Hematopoietic multipotent progenitor cell treated with erythropoietin and hydrocortisone succinate and interleukin-3 and kit ligand, for 4 days (in vitro differentiated cells): ENCODE data around the gene CACNA1A.
"Not testable (repeated sequence)": the region's sequence is repeated elsewhere in the genome, so short reads cannot be mapped to it uniquely, and the experiment has no call there.

ENCODE experiments used
- DNase-seq: peaks from one replicate; pipeline ENCODE4 v3.0.0-alpha.2; 2015

Gene CACNA1A

GRCh38 chr19:13215572-13216380 is 290.5 kb downstream of the CACNA1A start:
- DNase-seq: no peak

- no peak for DNase-seq
Observed at GRCh38 chr19:13214036-13214730, 292.1 kb downstream of the CACNA1A start.

- peak; percentile 84 for DNase-seq
Observed at GRCh38 chr19:13212759-13213330, 293.4 kb downstream of the CACNA1A start.

GRCh38 chr19:13211426-13212308 is 294.6 kb downstream of the CACNA1A start:
- DNase-seq: no peak

- no peak for DNase-seq
Observed at GRCh38 chr19:13210941-13211340, 295.3 kb downstream of the CACNA1A start.

DNA sequence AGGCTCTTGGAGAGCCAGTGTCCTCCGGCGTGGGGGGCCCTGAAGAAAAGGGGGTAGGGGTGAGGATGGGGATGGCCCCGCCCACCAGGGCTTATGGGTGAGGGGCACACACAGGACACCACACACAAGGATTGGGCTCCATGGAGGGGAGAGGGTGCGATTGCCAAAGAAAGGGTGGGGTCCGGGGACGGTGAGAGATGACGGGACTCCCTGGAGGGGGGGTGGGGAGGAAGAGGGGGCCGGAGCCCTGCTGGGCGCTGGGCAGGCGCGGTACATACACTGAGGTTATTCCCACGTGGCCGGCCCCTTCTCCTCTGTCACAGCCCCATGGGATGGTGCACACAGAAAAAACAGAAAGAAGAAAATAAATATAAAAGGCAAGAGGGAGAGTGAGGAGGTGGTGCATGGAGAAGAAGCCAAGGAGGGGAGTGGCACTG is 295.9 kb downstream of the CACNA1A start:
- no peak for DNase-seq

DNA sequence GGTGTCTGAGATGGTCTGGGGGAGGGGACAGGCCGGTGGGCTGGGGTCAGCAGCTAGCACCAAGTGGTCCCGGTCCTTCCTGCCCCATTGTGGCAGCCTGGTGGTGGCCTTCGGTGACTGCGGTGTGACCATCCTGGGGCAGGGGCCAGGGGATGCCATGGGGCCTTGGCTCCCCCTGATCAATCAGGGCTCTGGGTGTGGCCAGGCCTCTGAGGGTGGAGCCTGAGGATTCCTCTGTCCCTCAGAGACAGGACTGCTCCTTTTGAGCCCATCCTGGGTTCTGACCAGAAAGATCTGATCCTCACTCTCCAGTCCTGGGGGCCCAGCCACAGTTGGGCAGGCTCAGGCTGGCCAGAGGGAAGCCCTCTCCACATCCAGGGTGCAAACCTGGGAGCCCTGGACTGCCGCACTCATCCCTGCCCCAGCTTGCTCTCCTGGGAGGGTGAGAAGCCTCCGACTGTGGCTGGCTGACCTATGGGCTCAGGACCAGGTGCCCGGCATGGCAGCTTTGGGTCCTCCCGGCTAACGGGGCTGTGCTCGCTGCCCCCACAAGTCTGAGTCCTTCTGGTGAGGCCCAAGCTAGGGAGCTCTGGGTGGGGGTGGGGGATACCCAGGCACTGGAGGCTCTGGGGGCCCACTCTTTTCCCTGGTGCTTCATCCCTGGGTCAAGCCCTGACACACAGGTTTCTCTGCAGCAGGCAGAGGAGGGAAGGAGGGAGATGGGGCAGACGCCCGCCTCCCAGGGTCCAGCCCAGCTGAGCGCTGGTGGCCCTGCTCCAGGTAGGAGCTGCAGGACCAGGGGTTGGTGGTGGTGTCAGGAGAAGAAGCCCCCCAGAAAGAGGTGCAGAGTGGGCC is 296.6 kb downstream of the CACNA1A start:
- DNase-seq: no peak

- no peak for DNase-seq
Observed at GRCh38 chr19:13208672-13209483, 297.4 kb downstream of the CACNA1A start.

DNA sequence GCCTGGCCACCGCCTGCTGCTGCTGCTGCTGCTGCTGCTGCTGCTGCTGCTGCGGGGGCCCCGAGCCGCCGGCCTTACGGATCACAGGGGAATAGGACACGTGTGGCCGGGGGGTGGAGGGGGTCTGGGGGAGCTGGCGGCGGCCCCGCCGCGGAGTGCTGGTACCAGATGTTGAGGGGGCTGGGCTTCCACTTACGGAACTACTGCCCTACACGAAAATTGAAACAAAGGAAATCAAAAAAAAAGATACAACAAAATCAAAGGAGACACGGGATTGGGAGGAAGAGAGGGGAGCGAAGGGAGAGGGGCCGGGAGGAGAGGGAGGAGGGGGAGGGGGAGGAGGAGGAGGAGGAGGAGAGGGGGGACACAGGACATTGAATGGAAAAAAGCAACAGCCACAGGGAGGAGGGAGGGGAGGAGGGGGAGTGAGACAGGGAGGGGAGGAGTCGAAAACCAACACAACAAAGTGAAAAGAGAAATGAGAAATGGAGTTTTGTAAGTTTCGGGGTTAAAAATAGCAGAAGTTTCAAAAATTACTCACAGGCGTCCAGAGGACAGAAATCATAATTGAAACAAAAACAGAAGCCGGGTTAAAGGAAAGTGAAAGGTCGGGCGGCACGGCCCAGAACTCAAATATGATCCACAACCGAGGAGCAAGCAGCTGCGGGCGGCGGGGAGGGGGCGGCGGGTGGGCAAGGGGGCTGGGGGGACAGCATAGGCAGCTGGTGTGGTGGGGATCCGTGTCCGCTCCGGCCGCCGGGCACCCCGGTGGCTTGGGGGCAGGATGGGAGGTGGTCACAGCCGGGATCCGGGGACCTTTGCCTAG is 298.2 kb downstream of the CACNA1A start:
- DNase-seq: peak; percentile 80

GRCh38 chr19:13207237-13207845 is 298.9 kb downstream of the CACNA1A start:
- DNase-seq: no peak

DNA sequence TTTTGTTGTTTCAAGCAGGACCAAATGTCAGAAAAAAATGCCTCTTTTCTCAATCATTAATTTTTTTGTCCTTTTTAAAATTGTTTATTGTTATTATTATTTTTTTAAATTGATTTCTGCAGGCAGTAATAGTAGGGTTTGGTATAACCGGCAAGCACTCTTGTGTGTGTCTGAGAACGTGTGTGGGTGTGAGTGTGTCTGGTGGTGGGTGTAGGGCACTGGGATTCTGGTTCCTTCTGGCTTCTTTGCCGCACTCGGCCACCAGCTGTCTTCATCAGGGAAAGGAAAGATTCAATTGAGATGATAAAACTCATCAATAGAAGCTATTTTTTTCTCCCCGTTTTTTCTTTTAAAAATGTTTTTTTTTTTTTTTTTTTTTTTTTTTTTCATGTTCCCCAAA is 299.7 kb downstream of the CACNA1A start:
- no peak for DNase-seq

GRCh38 chr19:13202112-13202511 is 304.2 kb downstream of the CACNA1A start:
- not testable (repeated sequence) for DNase-seq

DNA sequence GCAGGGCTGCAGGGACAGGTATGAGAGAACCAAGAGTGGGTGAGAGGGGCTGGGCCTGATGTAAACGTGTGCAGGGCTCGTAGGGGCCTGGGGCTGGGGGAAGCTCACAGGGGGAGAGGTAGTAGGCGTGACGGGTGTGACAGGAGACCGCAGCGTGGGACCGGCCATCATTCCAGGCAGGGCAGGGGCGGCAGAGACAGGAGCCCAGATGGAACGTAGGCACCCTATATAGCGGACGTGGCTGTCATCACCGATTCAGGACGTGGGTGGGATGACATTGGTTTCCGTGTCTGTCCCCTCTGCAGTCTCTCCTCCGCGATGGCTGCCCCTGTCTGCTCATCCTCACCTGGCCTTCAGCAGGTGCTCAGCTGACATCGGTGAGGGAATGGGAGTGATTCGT is 307.6 kb downstream of the CACNA1A start:
- no peak for DNase-seq

DNA sequence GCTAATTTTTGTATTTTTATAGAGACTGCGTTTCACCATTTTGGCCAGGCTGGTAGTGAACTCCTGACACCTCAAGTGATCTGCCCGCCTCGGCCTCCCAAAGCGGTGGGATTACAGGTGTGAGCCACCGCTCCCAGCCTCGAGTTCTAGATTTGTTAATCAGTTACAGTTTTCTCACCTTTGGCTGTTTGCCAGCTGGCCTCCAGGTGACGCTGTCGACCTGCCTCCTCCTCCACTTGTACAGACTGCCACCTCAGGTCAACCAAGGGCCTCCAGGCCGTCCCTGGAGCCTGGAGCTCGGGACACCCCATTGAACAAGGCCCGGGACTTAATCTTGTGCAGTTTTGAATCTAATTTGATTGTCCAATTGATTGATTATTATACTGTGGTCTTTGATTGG is 310.6 kb downstream of the CACNA1A start:
- peak; percentile 27 for DNase-seq

DNA sequence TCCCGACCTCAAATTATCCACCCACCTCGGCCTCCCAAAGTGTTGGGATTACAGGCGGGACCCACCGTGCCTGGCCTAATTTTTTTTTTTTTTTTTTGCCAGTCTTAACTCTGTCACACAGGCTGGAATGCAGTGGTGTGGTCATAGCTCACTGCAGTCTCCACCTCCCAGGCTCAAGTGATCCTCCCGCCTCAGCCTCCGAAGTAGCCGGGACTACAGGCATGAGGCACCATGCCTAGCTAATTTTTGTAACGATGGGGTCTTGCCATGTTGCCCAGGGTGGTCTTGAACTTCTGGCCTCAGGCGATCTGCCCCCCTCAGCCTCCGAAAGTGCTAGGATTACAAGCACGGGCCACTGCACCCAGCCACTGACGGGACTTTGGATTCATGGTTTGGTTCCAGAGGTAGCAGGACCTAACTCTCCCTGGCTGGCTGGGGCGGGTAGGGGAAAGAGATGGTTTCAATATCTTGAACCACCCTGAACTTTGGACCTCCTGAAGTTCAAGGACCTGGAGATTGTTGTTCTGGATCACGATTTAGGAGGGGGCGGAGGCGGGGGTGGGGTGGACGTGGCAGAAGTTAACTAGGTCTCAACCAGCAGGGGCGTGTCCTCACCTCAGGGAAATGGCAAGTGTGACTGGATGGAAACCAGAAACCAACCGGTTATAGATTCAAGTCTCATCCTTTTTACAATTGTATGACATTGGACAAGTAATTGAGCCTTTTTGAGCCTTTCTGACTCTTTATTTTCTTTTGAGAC is 315.3 kb downstream of the CACNA1A start:
- DNase-seq: no peak

DNA sequence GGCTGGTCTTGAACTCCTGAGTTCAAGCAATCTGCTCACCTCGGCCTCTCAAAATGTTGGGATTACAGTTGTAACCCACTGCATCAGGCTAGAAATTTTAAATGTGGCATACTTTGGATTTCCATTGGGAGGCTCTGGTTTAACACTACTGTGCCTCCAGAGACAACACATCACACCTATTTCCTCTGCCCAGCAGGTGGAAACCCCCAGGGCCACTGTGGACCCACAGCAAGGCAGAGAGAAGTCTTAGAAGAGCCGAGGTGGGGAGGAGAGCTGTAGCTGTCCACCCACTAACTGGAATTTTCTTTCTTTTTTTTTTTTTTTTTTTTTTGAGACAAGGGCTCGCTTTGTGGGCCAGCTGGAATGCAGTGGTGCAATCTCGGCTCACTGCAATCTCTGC is 316.7 kb downstream of the CACNA1A start:
- DNase-seq: no peak

DNA sequence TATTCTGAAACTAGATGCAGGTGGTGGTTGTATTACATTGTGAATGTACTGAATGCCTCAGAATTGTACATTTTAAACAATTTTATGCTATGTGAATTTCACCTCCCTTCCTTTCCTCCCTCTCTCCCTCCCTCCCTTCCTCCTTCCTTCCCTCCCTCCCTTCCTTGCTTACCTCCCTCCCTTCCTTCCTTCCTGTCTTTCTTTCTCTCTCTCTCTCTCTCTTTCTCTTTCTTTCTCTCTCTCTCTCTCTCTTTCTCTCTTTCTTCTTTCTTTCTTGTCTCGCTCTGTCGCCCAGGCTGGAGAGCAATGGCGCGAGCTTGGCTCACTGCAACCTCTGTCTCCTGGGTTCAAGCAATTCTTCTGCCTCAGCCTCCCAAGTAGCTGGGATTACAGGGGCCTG is 318.9 kb downstream of the CACNA1A start:
- DNase-seq: no peak

GRCh38 chr19:13186688-13187087 is 319.6 kb downstream of the CACNA1A start:
- DNase-seq: not testable (repeated sequence)
